ENCODE data around the gene CCDC51. TPM values are rescaled to one million over a fixed set of nuclear protein-coding genes. Genes with fewer than 3 reads are reported as not detected.
"Not testable (repeated sequence)": the region's sequence is repeated elsewhere in the genome, so short reads cannot be mapped to it uniquely, and the experiment has no call there.

Gene CCDC51
- total RNA-seq, 1 experiment from 2014 or later: 18.9 TPM

DNA sequence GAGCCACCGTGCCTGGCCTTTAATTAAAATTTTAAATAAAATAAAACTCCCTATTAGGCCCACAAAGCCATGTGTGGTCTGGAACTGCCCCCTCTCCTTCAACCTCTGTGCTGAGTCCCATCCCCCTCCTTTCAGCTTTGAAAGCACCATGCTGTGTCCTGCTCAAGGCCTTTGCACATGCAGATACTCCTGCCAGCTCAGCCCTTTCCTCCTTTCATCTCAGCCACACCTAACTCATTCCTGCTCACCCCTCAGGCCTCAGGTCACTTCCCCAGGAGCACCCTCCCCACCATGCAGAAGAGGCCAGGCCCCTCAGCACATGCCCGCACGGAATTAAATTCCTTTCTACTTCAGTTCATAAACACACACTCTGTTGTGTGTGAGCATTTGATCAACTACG, 34.7 kb upstream of the CCDC51 start:
- no peak for DNase-seq
- H3K9me3 Mint-ChIP-seq (ENCODE audit: low read depth, unreplicated experiment): no peaks in the 10 kb centered on the region
- TF ChIP-seq, protein P1, sequence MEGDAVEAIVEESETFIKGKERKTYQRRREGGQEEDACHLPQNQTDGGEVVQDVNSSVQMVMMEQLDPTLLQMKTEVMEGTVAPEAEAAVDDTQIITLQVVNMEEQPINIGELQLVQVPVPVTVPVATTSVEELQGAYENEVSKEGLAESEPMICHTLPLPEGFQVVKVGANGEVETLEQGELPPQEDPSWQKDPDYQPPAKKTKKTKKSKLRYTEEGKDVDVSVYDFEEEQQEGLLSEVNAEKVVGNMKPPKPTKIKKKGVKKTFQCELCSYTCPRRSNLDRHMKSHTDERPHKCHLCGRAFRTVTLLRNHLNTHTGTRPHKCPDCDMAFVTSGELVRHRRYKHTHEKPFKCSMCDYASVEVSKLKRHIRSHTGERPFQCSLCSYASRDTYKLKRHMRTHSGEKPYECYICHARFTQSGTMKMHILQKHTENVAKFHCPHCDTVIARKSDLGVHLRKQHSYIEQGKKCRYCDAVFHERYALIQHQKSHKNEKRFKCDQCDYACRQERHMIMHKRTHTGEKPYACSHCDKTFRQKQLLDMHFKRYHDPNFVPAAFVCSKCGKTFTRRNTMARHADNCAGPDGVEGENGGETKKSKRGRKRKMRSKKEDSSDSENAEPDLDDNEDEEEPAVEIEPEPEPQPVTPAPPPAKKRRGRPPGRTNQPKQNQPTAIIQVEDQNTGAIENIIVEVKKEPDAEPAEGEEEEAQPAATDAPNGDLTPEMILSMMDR (IDR thresholded peaks at IDR 0.05; ENCODE audit: unreplicated experiment): no peak
- intact Hi-C loops (cut with micrococcal nuclease; ENCODE audit: unreplicated experiment): no loop called here
- peak overlapping the region; percentile 24 for H3K27ac Mint-ChIP-seq (ENCODE audit: unreplicated experiment)
- H3K27me3 Mint-ChIP-seq (ENCODE audit: unreplicated experiment): no peaks in the 10 kb centered on the region
- BruUV-seq (replicated peaks): no TSS peak
- peaks cover 16% of the 10 kb centered on the region for H3K36me3 Mint-ChIP-seq (ENCODE audit: insufficient read depth, unreplicated experiment)
- no peak overlapping the region for H3K4me3 Mint-ChIP-seq (ENCODE audit: low read depth, unreplicated experiment)
- peaks cover 8% of the 10 kb centered on the region for H3K4me1 Mint-ChIP-seq (ENCODE audit: low read depth, unreplicated experiment)
- CTCF ChIA-PET: no interaction called here

DNA sequence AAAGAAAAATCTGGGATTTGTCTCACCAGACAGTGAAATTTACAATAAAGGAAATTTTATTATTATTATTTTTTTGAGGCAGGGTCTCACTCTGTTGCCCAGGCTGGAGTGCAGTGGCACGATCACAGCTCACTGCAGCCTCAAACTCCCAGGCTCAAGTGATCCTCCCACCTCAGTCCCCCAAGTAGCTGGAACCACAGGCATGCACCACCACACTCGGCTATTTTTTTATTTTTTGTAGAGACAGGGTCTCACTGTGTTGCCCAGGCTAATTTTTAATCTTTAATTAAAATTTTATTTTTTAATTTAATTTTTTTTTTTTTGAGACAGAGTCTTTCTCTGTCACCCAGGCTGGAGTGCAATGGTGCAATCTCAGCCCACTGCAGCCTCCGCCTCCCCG, 34.1 kb upstream of the CCDC51 start:
- H3K27ac Mint-ChIP-seq (ENCODE audit: unreplicated experiment); DNase-seq; H3K9me3 Mint-ChIP-seq (ENCODE audit: low read depth, unreplicated experiment); H3K27me3 Mint-ChIP-seq (ENCODE audit: unreplicated experiment); H3K4me3 Mint-ChIP-seq (ENCODE audit: low read depth, unreplicated experiment); H3K4me1 Mint-ChIP-seq (ENCODE audit: low read depth, unreplicated experiment); BruUV-seq (replicated peaks); intact Hi-C loops (cut with micrococcal nuclease; ENCODE audit: unreplicated experiment): not testable (repeated sequence)
- peaks cover 21% of the 10 kb centered on the region for H3K36me3 Mint-ChIP-seq (ENCODE audit: insufficient read depth, unreplicated experiment)
- CTCF ChIA-PET: interaction anchor here (1.3 to 2.2 kb wide), 4 partner anchors 31 to 162 kb away, joined by 3 to 16 read pairs (median 4); partner anchors contain the start of gene SLC26A6

DNA sequence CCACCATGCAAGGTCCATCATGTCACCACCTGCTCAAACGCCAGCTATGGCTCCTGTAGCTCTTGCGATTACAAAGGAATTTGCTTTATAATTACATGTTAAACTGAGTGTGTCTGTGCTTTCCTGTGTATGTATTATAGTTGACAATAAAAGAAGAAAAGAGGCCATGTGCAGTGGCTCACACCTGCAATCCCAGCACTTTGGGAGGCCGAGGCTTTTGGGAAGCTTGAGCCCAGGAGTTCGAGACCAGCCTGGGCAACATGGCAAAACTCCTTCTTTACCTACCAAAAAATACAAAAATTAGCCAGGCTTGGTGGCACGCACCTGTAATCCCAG, 33.7 kb upstream of the CCDC51 start:
- TF ChIP-seq, protein P1 (IDR thresholded peaks at IDR 0.05; ENCODE audit: unreplicated experiment): no peak
- Mint-ChIP-seq H3K4me3 (ENCODE audit: low read depth, unreplicated experiment) (peak overlapping the region; percentile 96), H3K27ac (ENCODE audit: unreplicated experiment) (peak overlapping the region; percentile 99), H3K9me3 (ENCODE audit: low read depth, unreplicated experiment) (no peaks in the 10 kb centered on the region), H3K27me3 (ENCODE audit: unreplicated experiment) (no peaks in the 10 kb centered on the region), H3K4me1 (ENCODE audit: low read depth, unreplicated experiment) (peaks cover 8% of the 10 kb centered on the region), H3K36me3 (ENCODE audit: insufficient read depth, unreplicated experiment) (peaks cover 25% of the 10 kb centered on the region)
- no peak for DNase-seq
- CTCF ChIA-PET: interaction anchor here (0.6 to 2.2 kb wide), 7 partner anchors 23 to 342 kb away, joined by 3 to 16 read pairs (median 5); partner anchors contain the start of gene SLC26A6
- intact Hi-C loops (cut with micrococcal nuclease; ENCODE audit: unreplicated experiment): loop anchor here (2.0 kb wide), 1 partner anchor 33 kb away; no protein-coding TSS in a partner anchor
- no TSS peak for BruUV-seq (replicated peaks)

DNA sequence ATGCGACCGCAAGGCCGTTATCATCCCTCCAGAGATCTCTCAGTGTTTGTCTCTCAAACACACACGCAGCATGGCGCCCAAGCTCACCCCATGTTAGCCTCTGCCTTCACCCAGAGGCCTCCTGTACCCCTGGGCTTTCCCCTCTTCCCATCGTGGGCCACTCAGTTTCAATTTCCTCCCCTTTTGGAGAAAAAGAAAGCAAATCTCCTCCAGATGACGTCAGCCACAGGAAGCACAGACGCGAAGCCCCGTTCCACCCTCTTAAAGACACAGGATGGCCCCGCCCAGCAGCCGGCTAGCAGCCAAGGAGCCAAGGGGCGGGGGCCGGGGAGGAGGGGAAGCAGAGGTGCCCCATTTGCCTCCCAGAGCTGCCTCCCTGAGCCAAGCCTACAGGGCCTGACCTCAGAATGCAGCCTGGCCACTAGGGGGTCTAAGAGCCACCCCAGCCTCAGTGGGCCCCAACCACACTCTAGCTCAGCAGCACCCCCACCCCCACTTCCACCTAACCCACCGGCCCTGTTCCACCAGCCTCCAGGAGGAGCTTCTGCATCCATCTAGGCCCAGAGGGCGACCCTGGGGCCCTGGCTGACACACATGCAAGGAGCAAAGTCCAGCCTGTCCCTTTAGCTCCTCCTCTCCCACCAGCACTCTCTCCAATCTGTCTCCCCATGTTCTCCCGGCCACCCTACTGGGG, 33.2 kb upstream of the CCDC51 start:
- peaks cover 12% of the 10 kb centered on the region for H3K4me1 Mint-ChIP-seq (ENCODE audit: low read depth, unreplicated experiment)
- intact Hi-C loops (cut with micrococcal nuclease; ENCODE audit: unreplicated experiment): loop anchor here (2.0 kb wide), 1 partner anchor 34 kb away; no protein-coding TSS in a partner anchor
- peak overlapping the region; percentile 99 for H3K27ac Mint-ChIP-seq (ENCODE audit: unreplicated experiment)
- H3K9me3 Mint-ChIP-seq (ENCODE audit: low read depth, unreplicated experiment): no peaks in the 10 kb centered on the region
- CTCF ChIA-PET: interaction anchor here (0.6 to 2.2 kb wide), 7 partner anchors 23 to 343 kb away, joined by 3 to 16 read pairs (median 5); partner anchors contain the start of gene SLC26A6
- BruUV-seq (replicated peaks): no TSS peak
- TF ChIP-seq, protein P1 (IDR thresholded peaks at IDR 0.05; ENCODE audit: unreplicated experiment): peak; percentile 46
- peak; percentile 93 for DNase-seq
- peak overlapping the region; percentile 96 for H3K4me3 Mint-ChIP-seq (ENCODE audit: low read depth, unreplicated experiment)
- no peaks in the 10 kb centered on the region for H3K27me3 Mint-ChIP-seq (ENCODE audit: unreplicated experiment)
- H3K36me3 Mint-ChIP-seq (ENCODE audit: insufficient read depth, unreplicated experiment): peaks cover 30% of the 10 kb centered on the region

DNA sequence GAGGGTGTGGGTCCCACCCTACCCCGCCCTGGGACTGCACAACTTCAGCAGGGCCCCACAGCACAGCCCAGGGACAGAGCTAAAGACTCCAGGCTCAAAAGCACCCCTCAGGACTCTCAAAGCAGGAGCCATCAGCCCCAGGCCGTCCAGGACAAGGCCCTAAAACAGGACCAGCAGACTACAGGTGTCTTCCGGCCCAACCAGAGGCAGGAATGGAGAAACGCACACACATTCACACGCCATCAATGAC, 32.7 kb upstream of the CCDC51 start:
- DNase-seq: no peak
- intact Hi-C loops (cut with micrococcal nuclease; ENCODE audit: unreplicated experiment): loop anchor here (2.0 kb wide), 1 partner anchor 34 kb away; no protein-coding TSS in a partner anchor
- peaks cover 17% of the 10 kb centered on the region for H3K4me1 Mint-ChIP-seq (ENCODE audit: low read depth, unreplicated experiment)
- no peaks in the 10 kb centered on the region for H3K27me3 Mint-ChIP-seq (ENCODE audit: unreplicated experiment)
- TSS peak; percentile 76 for BruUV-seq (replicated peaks)
- CTCF ChIA-PET: interaction anchor here (1.3 to 2.2 kb wide), 4 partner anchors 35 to 163 kb away, joined by 4 to 16 read pairs (median 6); partner anchors contain the start of gene SLC26A6
- TF ChIP-seq, protein P1 (IDR thresholded peaks at IDR 0.05; ENCODE audit: unreplicated experiment): no peak
- no peaks in the 10 kb centered on the region for H3K9me3 Mint-ChIP-seq (ENCODE audit: low read depth, unreplicated experiment)
- H3K36me3 Mint-ChIP-seq (ENCODE audit: insufficient read depth, unreplicated experiment): peaks cover 34% of the 10 kb centered on the region
- H3K27ac Mint-ChIP-seq (ENCODE audit: unreplicated experiment): peak overlapping the region; percentile 99
- peak overlapping the region; percentile 96 for H3K4me3 Mint-ChIP-seq (ENCODE audit: low read depth, unreplicated experiment)

Measured in Calu3 (cell line).